ENCODE data around the gene C4orf17.
"Not testable (repeated sequence)": the region's sequence is repeated elsewhere in the genome, so short reads cannot be mapped to it uniquely, and the experiment has no call there.

The C4orf17 gene

DNA sequence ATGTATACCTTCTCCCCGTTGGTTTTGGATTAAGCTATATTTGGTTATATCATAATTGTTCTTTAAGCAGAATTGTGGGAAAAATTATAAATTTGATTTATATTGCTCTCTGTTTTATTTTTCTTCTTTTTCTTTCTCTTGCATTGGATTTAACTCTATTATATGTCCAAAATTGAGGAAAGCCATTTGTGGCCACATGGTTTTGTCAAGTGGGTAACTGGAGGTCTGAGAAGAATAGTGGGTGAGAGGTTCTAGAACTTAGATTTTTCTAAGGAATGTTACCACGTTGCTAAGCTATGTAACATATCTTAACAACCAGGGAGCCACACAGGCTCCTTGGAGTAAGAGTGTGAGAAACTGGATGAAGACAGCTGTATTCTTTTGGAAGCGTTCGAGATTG is at the start of gene C4orf17:
Gene C4orf17, plus strand, starts transcription at position 301 of the 400 bp plus-strand sequence. CDS start 2,061 bp downstream, outside the sequence.
- no peak for DNase-seq (ENCODE audit: low read depth in 2 of 2)

- DNase-seq (ENCODE audit: low read depth in 2 of 2): no peak
Observed at GRCh38 chr4:99461623-99462401, 49.0 kb upstream of the C4orf17 start.

GRCh38 chr4:99462875-99463464 is 47.9 kb upstream of the C4orf17 start:
- DNase-seq (ENCODE audit: low read depth in 2 of 2): peak; percentile 9 to 31

DNA sequence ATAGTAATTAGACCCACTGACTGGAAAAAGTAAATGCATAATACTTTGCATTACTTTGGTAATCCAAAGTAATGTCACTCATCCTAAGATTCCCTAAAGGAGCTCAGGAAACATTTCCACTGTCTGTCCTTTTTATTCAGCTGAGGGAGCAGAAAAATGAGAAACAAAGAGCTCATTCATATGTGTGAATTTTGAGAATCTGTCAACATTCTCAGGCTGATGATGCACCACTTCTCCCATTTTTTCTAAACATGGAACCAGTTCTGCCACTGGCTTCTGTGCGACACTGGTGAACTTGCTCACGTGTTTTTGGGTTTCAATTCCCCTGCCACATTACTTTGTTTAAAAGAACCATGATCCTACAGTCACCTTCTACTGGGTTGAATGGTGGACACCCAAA is 47.3 kb upstream of the C4orf17 start:
- no peak for DNase-seq (ENCODE audit: low read depth in 2 of 2)

GRCh38 chr4:99467887-99468286 is 42.9 kb upstream of the C4orf17 start:
- no peak for DNase-seq (ENCODE audit: low read depth in 2 of 2)

- no peak for DNase-seq (ENCODE audit: low read depth in 2 of 2)
Observed at GRCh38 chr4:99468889-99469288, 41.9 kb upstream of the C4orf17 start.

- DNase-seq (ENCODE audit: low read depth in 2 of 2): no peak
Observed at GRCh38 chr4:99471349-99471748, 39.5 kb upstream of the C4orf17 start.

DNA sequence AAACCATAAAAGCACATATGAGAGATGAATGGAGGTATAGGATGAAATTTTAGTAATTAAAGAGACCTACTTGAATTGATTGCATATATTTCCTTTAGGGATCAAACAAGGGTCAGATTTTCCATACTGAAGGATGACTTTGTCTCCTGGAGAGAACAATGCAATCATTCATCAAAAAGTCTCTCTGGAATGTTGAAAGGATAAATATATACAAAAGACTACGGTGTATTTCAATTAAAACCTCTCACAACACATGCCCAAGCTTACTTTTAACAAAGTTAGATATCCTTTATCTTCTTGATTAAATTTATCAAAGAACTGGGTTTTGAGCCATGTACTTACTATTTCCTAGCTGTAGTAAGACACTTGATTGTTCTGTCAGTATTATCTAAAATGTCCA is 38.9 kb upstream of the C4orf17 start:
- no peak for DNase-seq (ENCODE audit: low read depth in 2 of 2)

DNA sequence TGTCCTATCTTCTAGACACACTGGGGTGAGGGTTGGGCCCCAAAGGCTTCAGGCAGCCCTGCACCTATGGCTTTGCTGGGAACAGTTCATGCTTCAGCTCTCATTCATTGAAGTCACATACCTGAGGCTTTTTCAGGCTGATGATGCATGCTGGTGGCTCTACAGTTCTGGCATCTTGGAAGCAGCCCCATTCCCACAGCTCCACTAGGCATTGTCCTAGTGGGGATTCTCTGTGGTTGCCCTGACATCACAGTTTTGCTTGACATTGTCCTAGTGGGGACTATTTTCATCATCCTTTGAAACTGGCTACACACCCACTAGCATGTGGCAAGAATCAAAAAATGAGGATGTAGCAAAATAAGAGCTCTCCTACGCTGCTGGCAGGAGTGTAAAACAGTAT is 37.7 kb upstream of the C4orf17 start:
- DNase-seq (ENCODE audit: low read depth in 2 of 2): no peak

DNA sequence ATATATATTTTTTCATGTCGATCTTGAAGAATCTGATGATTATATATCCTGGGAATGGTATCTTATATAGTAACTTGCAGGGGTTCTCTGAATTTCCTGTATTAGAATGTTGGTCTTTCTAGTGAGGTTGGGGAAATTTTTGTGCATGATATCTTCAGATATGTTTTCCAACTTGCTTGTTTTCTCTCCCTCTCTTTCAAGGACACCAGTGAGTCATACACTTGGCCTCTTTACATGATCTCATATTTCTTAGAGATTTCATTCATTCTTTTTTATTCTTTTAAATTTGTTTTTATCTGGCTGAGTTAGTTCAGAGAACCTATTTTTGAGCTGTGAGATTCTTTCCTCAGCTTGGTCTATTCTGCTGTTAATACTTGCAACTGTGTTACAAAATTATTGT is 27.2 kb upstream of the C4orf17 start:
- no peak for DNase-seq (ENCODE audit: low read depth in 2 of 2)

- DNase-seq (ENCODE audit: low read depth in 2 of 2): no peak
Observed at GRCh38 chr4:99485212-99485611, 25.6 kb upstream of the C4orf17 start.

GRCh38 chr4:99486648-99487047 is 24.2 kb upstream of the C4orf17 start:
- DNase-seq (ENCODE audit: low read depth in 2 of 2): not testable (repeated sequence)

DNA sequence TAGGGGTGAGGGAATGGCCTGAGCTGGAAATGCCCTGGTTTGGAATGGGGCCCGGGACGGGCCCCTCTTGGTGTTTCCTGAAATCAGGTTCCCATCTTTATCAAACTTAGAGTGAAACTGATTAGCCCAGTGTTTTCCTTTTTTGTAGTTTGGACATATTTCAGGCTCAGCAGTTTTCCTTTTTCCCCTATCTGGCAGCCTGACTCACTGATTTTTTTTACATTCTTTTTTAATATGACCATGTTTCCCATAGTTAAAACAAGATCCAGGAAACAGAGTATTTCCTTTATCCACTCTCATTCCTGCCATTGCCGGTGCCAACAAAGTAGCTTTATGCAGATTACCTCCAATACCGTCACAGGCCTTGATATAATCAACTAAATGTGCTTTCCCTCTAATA is 20.5 kb upstream of the C4orf17 start:
- DNase-seq (ENCODE audit: low read depth in 2 of 2): no peak

- no peak for DNase-seq (ENCODE audit: low read depth in 2 of 2)
Observed at GRCh38 chr4:99504804-99505502, 5.9 kb upstream of the C4orf17 start.

DNA sequence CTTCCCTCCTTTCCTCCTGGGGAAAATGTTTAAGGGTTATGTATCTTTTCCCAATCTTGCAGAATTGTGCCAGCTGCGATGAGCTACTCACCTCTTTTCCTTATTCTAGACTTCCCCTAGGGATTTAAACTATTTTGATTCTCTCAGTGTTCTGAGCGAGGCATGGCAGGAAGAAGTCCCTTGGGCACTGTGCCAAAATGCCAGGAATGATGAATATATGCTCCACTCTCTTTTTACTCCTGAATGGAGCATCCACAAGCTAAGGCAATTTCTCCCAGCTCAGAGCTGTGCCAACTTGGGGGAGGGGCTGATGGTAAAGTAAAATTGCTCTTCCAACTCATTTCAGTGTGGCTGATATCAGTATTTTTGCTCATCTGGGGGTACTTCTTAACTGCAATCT is 4.0 kb upstream of the C4orf17 start:
- no peak for DNase-seq (ENCODE audit: low read depth in 2 of 2)

DNA sequence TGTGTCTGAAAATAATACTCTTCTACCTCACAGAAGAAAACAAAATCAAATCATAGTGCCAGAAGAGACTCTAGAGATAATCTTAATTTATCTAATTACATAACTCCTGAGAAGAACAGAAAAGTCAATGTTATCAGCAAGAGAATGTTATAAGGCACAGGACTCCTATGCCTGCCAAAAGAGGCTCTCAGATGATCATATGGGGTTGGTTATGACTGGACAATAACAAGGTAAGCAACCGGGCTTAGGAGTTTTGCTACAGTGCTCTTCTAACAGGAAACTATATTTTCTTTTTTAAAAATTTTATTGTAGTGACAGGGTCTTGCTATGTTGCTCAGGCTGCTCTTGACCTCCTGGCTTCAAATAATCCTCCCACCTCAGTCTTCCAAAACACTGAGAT is 3.5 kb upstream of the C4orf17 start:
- no peak for DNase-seq (ENCODE audit: low read depth in 2 of 2)

DNA sequence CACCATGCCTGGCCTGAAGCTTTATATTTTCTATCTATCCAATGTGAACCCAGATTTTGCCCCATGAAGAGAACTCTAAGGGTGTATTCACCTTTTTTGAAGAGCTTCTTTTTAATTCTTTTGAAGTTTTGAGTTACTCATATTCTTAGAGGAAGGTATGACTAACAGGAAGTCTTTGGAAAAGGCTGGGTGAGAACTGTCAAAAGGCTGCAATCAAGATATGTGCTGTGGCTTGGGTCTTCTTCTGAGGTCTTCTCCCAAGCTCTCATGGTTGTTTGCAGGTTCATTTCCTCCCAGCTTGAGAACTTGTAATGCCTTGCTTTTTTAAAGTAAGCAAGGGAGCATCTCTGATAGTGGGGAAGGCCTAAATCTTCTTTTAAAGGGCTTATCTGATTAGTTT is 3.1 kb upstream of the C4orf17 start:
- DNase-seq (ENCODE audit: low read depth in 2 of 2): peak in 1 of 2 donors; percentile 10

DNA sequence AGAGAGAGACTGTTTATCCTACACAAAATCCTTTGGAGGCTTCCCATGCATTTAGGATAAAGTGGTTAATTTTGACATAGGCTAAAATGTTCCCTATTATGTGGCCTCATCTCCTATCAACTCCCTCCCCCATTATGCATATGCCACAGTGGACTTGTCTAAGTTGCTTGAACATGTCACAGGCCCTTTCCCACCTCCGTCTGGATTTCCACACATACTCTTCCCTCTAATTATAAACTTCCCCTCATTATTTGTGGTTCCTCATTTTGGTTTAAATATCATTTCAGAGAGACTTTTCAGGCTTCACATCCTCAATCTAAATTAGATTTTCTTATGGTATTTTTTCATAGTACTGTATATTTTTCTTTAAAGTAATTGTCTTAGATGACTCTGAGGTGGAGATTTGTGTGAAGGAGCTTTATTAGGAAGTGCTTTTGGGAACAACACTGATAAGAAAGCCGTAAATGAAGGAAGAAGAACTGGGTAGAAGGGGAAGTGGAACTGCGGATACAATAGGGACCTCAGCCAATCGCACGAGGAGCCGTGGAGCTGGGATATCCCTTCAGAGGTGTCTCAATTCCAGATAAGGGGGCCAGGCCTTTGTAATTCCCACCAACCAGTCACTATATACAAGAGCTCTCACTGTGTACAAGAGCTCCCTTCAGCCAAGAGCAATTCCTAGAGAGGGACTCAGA is 7.9 kb downstream of the C4orf17 start:
- no peak for DNase-seq (ENCODE audit: low read depth in 2 of 2)

DNA sequence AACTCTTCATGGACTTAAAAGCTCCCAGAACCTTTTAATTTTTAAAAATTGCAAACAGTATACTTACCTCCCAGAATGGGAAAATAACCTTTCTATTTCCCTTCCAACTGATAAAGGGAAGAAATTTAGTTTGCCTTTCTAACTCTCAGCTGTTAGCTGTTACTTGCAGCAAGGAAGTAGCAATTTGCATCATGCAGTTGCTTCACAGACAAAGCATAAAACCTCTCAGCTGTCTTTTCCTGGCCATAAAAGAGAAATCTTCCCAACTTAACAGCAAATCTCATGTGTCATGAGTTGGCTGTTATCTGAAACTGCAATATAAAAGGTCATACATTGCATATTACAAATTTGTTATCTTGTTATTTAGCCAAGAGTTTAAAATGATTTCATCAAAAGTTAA is 18.4 kb downstream of the C4orf17 start:
- no peak for DNase-seq (ENCODE audit: low read depth in 2 of 2)

DNA sequence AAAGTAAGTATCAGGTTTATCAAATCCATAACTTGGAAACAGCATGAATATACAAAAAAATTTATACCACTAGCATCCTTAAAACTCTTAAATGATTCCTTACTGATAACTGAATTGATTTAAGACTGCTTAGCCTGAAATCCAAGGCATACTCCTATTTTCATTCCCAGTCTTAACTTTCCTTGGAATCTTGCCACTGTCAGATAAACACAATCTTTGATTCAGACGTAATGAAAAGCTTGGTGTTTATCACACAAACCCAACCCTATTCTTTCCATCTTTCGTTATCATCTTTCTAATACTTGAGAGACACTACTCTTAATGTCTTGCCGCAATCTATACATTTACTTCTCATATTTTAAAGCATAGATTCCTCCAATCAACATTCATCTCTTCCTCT is 19.1 kb downstream of the C4orf17 start:
- no peak for DNase-seq (ENCODE audit: low read depth in 2 of 2)

DNA sequence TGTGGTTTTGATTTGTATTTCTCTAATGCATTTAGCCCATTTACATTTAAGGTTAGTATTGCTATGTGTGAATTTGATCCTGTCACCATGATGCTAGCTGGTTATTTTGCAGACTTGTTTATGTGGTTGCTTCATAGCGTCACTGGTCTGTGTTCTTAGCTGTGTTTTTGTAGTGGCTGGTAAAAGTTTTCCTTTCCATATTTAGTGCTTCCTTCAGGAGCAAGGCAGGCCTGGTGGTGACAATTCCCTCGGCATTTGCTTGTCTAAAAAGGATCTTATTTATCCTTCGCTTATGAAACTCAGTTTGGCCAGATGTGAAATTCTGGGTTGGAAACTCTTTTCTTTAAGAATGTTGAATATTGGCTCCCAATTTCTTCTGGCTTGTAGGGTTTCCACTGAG is 23.9 kb downstream of the C4orf17 start:
- not testable (repeated sequence) for DNase-seq (ENCODE audit: low read depth in 2 of 2)

- no peak for DNase-seq (ENCODE audit: low read depth in 2 of 2)
Observed at GRCh38 chr4:99536271-99536670, 25.4 kb downstream of the C4orf17 start.
